GM12878 (cell line): Measurements from ENCODE around the gene TBC1D2B. TPM values are rescaled to one million over a fixed set of nuclear protein-coding genes. Genes with fewer than 3 reads are reported as not detected.

Source experiments
- CTCF ChIP-seq, 3 experiments: IDR thresholded peaks in 2 of 3; conservative IDR thresholded peaks in 1 of 3; 2 replicates each; pipeline ENCODE4 v1.5.1; 2011; ENCODE audit warnings: low read depth in 3 of 3, low read length in 3 of 3, mild to moderate bottlenecking in 3 of 3, control low read depth in 2 of 3, moderate library complexity in 2 of 3, inconsistent platforms in 1 of 3, mixed read lengths in 1 of 3; ENCODE audit not compliant: control insufficient read depth in 2 of 3, insufficient read depth in 1 of 3; ENCODE audit errors: extremely low read depth in 1 of 3
- EP300 ChIP-seq, 2 experiments: fragments of 150-350 bp in 1 of 2; IDR thresholded peaks; 2 replicates each; pipeline ENCODE4 v1.6.1; 2011 to 2012; ENCODE audit warnings: low read depth in 2 of 2, low read length in 2 of 2, borderline replicate concordance in 1 of 2, improper control_type of control experiment in 1 of 2, inconsistent platforms in 1 of 2; ENCODE audit not compliant: control insufficient read depth in 1 of 2
- FOXK2 ChIP-seq: fragments of 450-650 bp; IDR thresholded peaks from 2 replicates; pipeline ENCODE4 v1.6.1; 2017; ENCODE audit warnings: mild to moderate bottlenecking, moderate library complexity
- FOXM1 ChIP-seq: IDR thresholded peaks from 2 replicates; pipeline ENCODE4 v1.6.1; 2012; ENCODE audit warnings: low read depth, mild to moderate bottlenecking, inconsistent platforms, low read length, moderate library complexity
- GABPA ChIP-seq: IDR thresholded peaks from 2 replicates; pipeline ENCODE4 v1.6.1; 2014; ENCODE audit warnings: antibody characterized with exemption, low read depth, mild to moderate bottlenecking, inconsistent platforms
- MTA2 ChIP-seq: fragments of 450-650 bp; IDR thresholded peaks from 2 replicates; pipeline ENCODE4 v1.6.1; 2016; ENCODE audit warnings: low read depth, mild to moderate bottlenecking, moderate library complexity
- MYB ChIP-seq: fragments of 150-350 bp; IDR thresholded peaks from 2 replicates; pipeline ENCODE4 v1.6.1; 2014; ENCODE audit warnings: mild to moderate bottlenecking, low read depth, low read length, borderline replicate concordance
- NFIC ChIP-seq: IDR thresholded peaks from 2 replicates; pipeline ENCODE4 v1.6.1; 2012; ENCODE audit warnings: low read depth, mild to moderate bottlenecking, inconsistent platforms, low read length, moderate library complexity
- NFXL1 ChIP-seq: fragments of 450-650 bp; IDR thresholded peaks from 2 replicates; pipeline ENCODE4 v1.6.1; 2017; ENCODE audit warnings: antibody characterized with exemption, mild to moderate bottlenecking, borderline replicate concordance
- NFYA ChIP-seq: IDR thresholded peaks from 2 replicates; pipeline ENCODE4 v1.6.1; 2011; ENCODE audit warnings: low read depth, mild to moderate bottlenecking, low read length, improper control_type of control experiment, borderline replicate concordance
- RCOR1 ChIP-seq: conservative IDR thresholded peaks from 2 replicates; pipeline ENCODE4 v1.6.1; 2012; ENCODE audit warnings: low read depth, low read length, improper control_type of control experiment
- RUNX3 ChIP-seq: IDR thresholded peaks from 2 replicates; pipeline ENCODE4 v1.6.1; 2012; ENCODE audit warnings: low read length, inconsistent platforms
- SPI1 ChIP-seq: IDR thresholded peaks from 2 replicates; pipeline ENCODE4 v1.6.1; 2011; ENCODE audit warnings: low read depth, mild to moderate bottlenecking, low read length, moderate library complexity, borderline replicate concordance; ENCODE audit not compliant: insufficient read depth
- SRF ChIP-seq, 2 experiments: IDR thresholded peaks; 2 replicates each; pipeline ENCODE4 v1.6.1; 2011; ENCODE audit warnings: low read depth in 2 of 2, low read length in 2 of 2, mild to moderate bottlenecking in 1 of 2, moderate library complexity in 1 of 2
- STAT1 ChIP-seq: fragments of 450-650 bp; conservative IDR thresholded peaks from 2 replicates; pipeline ENCODE4 v1.6.1; 2014; ENCODE audit warnings: antibody characterized with exemption, mild to moderate bottlenecking
- TCF12 ChIP-seq: IDR thresholded peaks from 2 replicates; pipeline ENCODE4 v1.6.1; 2011; ENCODE audit warnings: low read depth, mild to moderate bottlenecking, low read length
- TCF3 ChIP-seq: IDR thresholded peaks from 2 replicates; pipeline ENCODE4 v1.6.1; 2012; ENCODE audit warnings: low read depth, mild to moderate bottlenecking, low read length, borderline replicate concordance; ENCODE audit not compliant: insufficient read depth
- TCF7 ChIP-seq: IDR thresholded peaks from 2 replicates; pipeline ENCODE4 v1.6.1; 2014; ENCODE audit warnings: antibody characterized with exemption, borderline replicate concordance
- ZBTB33 ChIP-seq: fragments of 450-650 bp; IDR thresholded peaks from 2 replicates; pipeline ENCODE4 v1.6.1; 2017; ENCODE audit warnings: mild to moderate bottlenecking
- ZNF24 ChIP-seq: fragments of 450-650 bp; IDR thresholded peaks from 2 replicates; pipeline ENCODE4 v1.6.1; 2017; ENCODE audit warnings: antibody characterized with exemption, mild to moderate bottlenecking
- ZNF384 ChIP-seq: IDR thresholded peaks from 2 replicates; pipeline ENCODE4 v1.6.1; 2012; ENCODE audit warnings: low read depth, mild to moderate bottlenecking, low read length, improper control_type of control experiment, borderline replicate concordance
- polyA plus RNA-seq, 11 experiments: library from polyadenylated mRNA; depleted of rRNA in 4 of 11; unstranded in 6 of 11; stranded (reverse) in 5 of 11; fragments of >200 nt; fragmentation: Nextera tagmentation in 4 of 11; fragmentation: Illumina TruSeq in 1 of 11; extraction: Ambion mirVana in 4 of 11; extraction: Trizol in 1 of 11; gene quantifications; 1 replicate in 1 of 11; 2 replicates in 10 of 11; pipeline versions ENCODE4 v1.2.1 to v1.2.3, GENCODE V29; 2011 to 2016; ENCODE audit warnings: inconsistent platforms in 2 of 11, missing spikeins in 2 of 11, low read depth in 1 of 11
- total RNA-seq, 4 experiments: library from RNA; depleted of rRNA in 3 of 4; stranded (reverse); fragments of >200 nt in 3 of 4; fragmentation: Illumina TruSeq in 1 of 4; extraction: Trizol in 1 of 4; gene quantifications; 2 replicates each; pipeline versions ENCODE4 v1.2.1 to v1.2.3, GENCODE V29; 2013 to 2021
- TF ChIP-seq, protein P1 (sequence below): IDR thresholded peaks from 2 replicates; pipeline ENCODE4 v1.6.1; 2011; ENCODE audit warnings: borderline replicate concordance, low read depth, mild to moderate bottlenecking, moderate library complexity, low read length; ENCODE audit not compliant: insufficient read depth, poor library complexity, severe bottlenecking
- TF ChIP-seq, protein P2 (sequence below): IDR thresholded peaks from 2 replicates; pipeline ENCODE4 v1.6.1; 2011; ENCODE audit warnings: low read depth, mild to moderate bottlenecking, low read length, moderate library complexity, borderline replicate concordance; ENCODE audit errors: extremely low read depth

The TBC1D2B gene
- total and polyA plus RNA-seq, 10 of the 15 experiments (the other 5 are each of a cell fraction or from before 2014, with no cell fraction given): 1.3 to 53.4 (median 19.4) TPM

DNA sequence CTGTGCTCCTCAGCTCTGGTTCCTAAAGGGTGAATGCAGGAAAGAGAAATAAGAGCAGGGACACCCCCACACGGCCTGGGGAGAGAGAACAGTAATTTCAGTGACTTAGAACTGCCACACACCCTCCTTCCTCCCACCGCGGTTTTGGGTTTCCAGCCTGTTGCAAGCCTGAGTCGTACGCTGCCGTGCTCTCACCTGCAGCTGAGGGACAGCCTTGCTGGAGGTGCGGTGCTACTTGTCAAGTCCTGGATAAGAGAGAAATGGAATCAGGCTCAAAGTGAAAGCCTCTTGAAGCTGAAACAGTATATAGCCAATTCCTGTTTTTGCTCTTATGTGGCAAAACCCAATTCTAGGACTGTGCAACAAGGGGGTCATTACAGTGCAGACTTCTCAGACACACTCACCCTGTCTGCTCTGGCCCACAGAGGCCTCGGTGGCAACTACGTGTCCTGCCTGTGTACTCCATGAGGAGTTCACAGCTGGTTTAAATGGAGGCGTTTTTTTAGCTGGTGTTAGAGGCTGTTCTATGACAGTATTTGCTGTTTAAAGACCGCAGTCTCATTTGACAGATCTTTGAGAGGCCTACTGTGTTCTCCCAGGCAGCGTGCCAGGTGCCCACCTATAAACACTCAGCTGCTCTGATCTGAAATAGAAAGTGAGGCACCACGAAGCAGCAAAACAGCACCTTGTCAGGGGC lies 42.9 kb downstream of the TBC1D2B start (continued):
- TF ChIP-seq, protein P1, sequence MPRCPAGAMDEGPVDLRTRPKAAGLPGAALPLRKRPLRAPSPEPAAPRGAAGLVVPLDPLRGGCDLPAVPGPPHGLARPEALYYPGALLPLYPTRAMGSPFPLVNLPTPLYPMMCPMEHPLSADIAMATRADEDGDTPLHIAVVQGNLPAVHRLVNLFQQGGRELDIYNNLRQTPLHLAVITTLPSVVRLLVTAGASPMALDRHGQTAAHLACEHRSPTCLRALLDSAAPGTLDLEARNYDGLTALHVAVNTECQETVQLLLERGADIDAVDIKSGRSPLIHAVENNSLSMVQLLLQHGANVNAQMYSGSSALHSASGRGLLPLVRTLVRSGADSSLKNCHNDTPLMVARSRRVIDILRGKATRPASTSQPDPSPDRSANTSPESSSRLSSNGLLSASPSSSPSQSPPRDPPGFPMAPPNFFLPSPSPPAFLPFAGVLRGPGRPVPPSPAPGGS: no peak
- TF ChIP-seq SPI1 (peak; percentile 52), CTCF (IDR thresholded peaks at IDR 0.05 in 2 of 3, conservative IDR thresholded peaks at IDR 0.05 in 1 of 3; ENCODE audit: control insufficient read depth in 2 of 3, extremely low read depth in 1 of 3, insufficient read depth in 1 of 3, low read depth in 3 of 3, low read length in 3 of 3) (peak in 1 of 3 experiments; percentile 14; a peak in 1 of 6 replicates), NFIC (peak; percentile 36; the same call in 1 of the 2 replicates), TCF3 (no peak), MYB (no peak), ZNF24 (no peak), ZNF384 (no peak), GABPA (no peak), FOXM1 (no peak), EP300 (IDR thresholded peaks at IDR 0.05; ENCODE audit: borderline replicate concordance in 1 of 2, control insufficient read depth in 1 of 2, low read depth in 2 of 2, low read length in 2 of 2) (0 out of 4 replicates have a peak, but pooled peaks of 1 of the 2 experiments have one; percentile 26), RUNX3 (peak; percentile 91), MTA2 (peak; percentile 44; the same call in 1 of the 2 replicates), TCF7 (no peak), STAT1 (no peak), ZBTB33 (no peak), NFXL1 (no peak), FOXK2 (no peak), NFYA (no peak), TCF12 (no peak), RCOR1 (no peak), SRF (IDR thresholded peaks at IDR 0.05; ENCODE audit: low read depth in 2 of 2, low read length in 2 of 2) (no peak)
- TF ChIP-seq, protein P2, sequence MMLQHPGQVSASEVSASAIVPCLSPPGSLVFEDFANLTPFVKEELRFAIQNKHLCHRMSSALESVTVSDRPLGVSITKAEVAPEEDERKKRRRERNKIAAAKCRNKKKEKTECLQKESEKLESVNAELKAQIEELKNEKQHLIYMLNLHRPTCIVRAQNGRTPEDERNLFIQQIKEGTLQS: no peak
